H1 (cell line): ENCODE results near the gene CYREN. TPM values are rescaled to one million over a fixed set of nuclear protein-coding genes. Genes with fewer than 3 reads are reported as not detected.

Experiments
- CTCF ChIA-PET: fragments of 300-600 bp; sonication (Branson Sonifier 250); formaldehyde crosslinking; loops from one replicate; lab custom pipeline; 2021; ENCODE audit not compliant: partially characterized antibody; lab: Charles Lee
- POLR2A ChIA-PET: fragments of 300-600 bp; sonication (Branson Sonifier 250); formaldehyde crosslinking; loops from one replicate; lab custom pipeline; 2021; ENCODE audit warnings: inconsistent platforms; ENCODE audit not compliant: partially characterized antibody; lab: Charles Lee
- DNase-seq, 2 experiments: peaks; one replicate each; pipeline versions ENCODE4 v3.0.0 to v3.0.0-alpha.2; 2010 to 2022; ENCODE audit warnings: low spot score in 2 of 2, low read depth in 1 of 2, mixed read lengths in 1 of 2
- FAIRE-seq: peaks from 2 replicates; lab custom pipeline; 2011; peaks lifted over from hg19 to GRCh38; lab: Jason Lieb, UNC
- H2AFZ ChIP-seq: 2 replicates; pipeline ENCODE4 v1.8.1; 2012; ENCODE audit warnings: low read length, inconsistent platforms
- H2AK5ac ChIP-seq: 2 replicates; pipeline ENCODE4 v1.6.1; 2013; ENCODE audit warnings: low read depth, low read length
- H2BK120ac ChIP-seq: replicated peaks from 2 replicates; pipeline ENCODE3; 2013; ENCODE audit warnings: low read depth, low read length, inconsistent platforms
- H2BK12ac ChIP-seq: 2 replicates; pipeline ENCODE4 v1.6.1; 2013; ENCODE audit warnings: low read depth, low read length
- H2BK15ac ChIP-seq: 2 replicates; pipeline ENCODE4 v1.6.1; 2013; ENCODE audit warnings: low read length
- H2BK20ac ChIP-seq: 2 replicates; pipeline ENCODE4 v1.6.1; 2013; ENCODE audit warnings: low read length
- H2BK5ac ChIP-seq: 2 replicates; pipeline ENCODE4 v1.6.1; 2013; ENCODE audit warnings: low read depth, low read length
- H3K14ac ChIP-seq: 2 replicates; pipeline ENCODE4 v1.6.1; 2013; ENCODE audit warnings: inconsistent platforms; ENCODE audit not compliant: insufficient read length
- H3K18ac ChIP-seq: 2 replicates; pipeline ENCODE4 v1.6.1; 2013; ENCODE audit warnings: low read length; ENCODE audit errors: extremely low read depth
- H3K23ac ChIP-seq: 2 replicates; pipeline ENCODE4 v1.6.1; 2013; ENCODE audit warnings: inconsistent platforms; ENCODE audit not compliant: insufficient read length
- H3K23me2 ChIP-seq: 2 replicates; pipeline ENCODE4 v1.6.1; 2013; ENCODE audit warnings: low read depth, low read length
- H3K27ac ChIP-seq: 2 replicates; pipeline ENCODE4 v1.6.1; 2011; ENCODE audit warnings: low read depth, low read length, inconsistent platforms
- H3K27me3 ChIP-seq, 4 experiments: replicated peaks in 1 of 4; 1 replicate in 1 of 4; 2 replicates in 3 of 4; pipeline versions ENCODE4 v1.6.1 to v1.8.1; 2011 to 2013; ENCODE audit warnings: low read length in 3 of 4, mild to moderate bottlenecking in 3 of 4, inconsistent platforms in 2 of 4, mixed read lengths in 2 of 4, moderate library complexity in 1 of 4; ENCODE audit not compliant: control insufficient read depth in 3 of 4, insufficient read depth in 3 of 4; ENCODE audit errors: extremely low read depth in 1 of 4
- H3K36me3 ChIP-seq, 4 experiments: 2 replicates each; pipeline versions ENCODE4 v1.6.1 to v1.8.1; 2011 to 2013; ENCODE audit warnings: mild to moderate bottlenecking in 4 of 4, low read length in 3 of 4, moderate library complexity in 2 of 4, control low read depth in 1 of 4, inconsistent platforms in 1 of 4; ENCODE audit not compliant: insufficient read depth in 4 of 4, control insufficient read depth in 2 of 4
- H3K4ac ChIP-seq: replicated peaks from 2 replicates; pipeline ENCODE3; 2013; ENCODE audit warnings: low read length, low read depth, mixed read lengths, inconsistent platforms; ENCODE audit not compliant: insufficient read length
- H3K4me1 ChIP-seq, 4 experiments: replicated peaks in 1 of 4; 1 replicate in 1 of 4; 2 replicates in 3 of 4; pipeline versions ENCODE4 v1.6.1 to v1.8.1; 2011 to 2013; ENCODE audit warnings: low read length in 3 of 4, inconsistent platforms in 2 of 4, mixed read lengths in 1 of 4; ENCODE audit not compliant: insufficient read depth in 4 of 4, control insufficient read depth in 3 of 4
- H3K4me2 ChIP-seq, 2 experiments: 2 replicates each; pipeline versions ENCODE4 v1.6.1 to v1.8.1; 2011 to 2013; ENCODE audit warnings: low read depth in 2 of 2, low read length in 2 of 2, control low read depth in 1 of 2, inconsistent platforms in 1 of 2, mild to moderate bottlenecking in 1 of 2; ENCODE audit not compliant: insufficient read depth in 1 of 2
- H3K4me3 ChIP-seq, 4 experiments: fragments of 200-600, 300-600 bp in 1 of 4; sonication (generic), shearing (Covaris generic), sonication (Bioruptor Twin) in 1 of 4; 2 replicates each; pipeline versions ENCODE4 v1.5.1 to v1.8.1; 2011 to 2016; ENCODE audit warnings: low read length in 4 of 4, low read depth in 3 of 4, control low read depth in 2 of 4, inconsistent platforms in 2 of 4, mild to moderate bottlenecking in 2 of 4, mixed read lengths in 1 of 4, moderate library complexity in 1 of 4; ENCODE audit not compliant: insufficient read depth in 2 of 4; ENCODE audit errors: extremely low read depth in 1 of 4
- H3K56ac ChIP-seq: replicated peaks from 2 replicates; pipeline ENCODE3; 2013; ENCODE audit warnings: low read depth, mild to moderate bottlenecking, mixed read lengths, low read length, inconsistent platforms; ENCODE audit not compliant: insufficient read length
- H3K79me1 ChIP-seq: 2 replicates; pipeline ENCODE4 v1.6.1; 2013; ENCODE audit warnings: low read depth, low read length, control low read depth
- H3K79me2 ChIP-seq, 2 experiments: 2 replicates each; pipeline versions ENCODE4 v1.6.1 to v1.8.1; 2012 to 2013; ENCODE audit warnings: low read length in 2 of 2, mild to moderate bottlenecking in 2 of 2, inconsistent platforms in 1 of 2; ENCODE audit not compliant: insufficient read depth in 2 of 2, control insufficient read depth in 1 of 2
- H3K9ac ChIP-seq, 4 experiments: replicated peaks in 1 of 4; 1 replicate in 1 of 4; 2 replicates in 3 of 4; pipeline versions ENCODE4 v1.6.1 to v1.8.1; 2011 to 2013; ENCODE audit warnings: low read depth in 3 of 4, low read length in 3 of 4, control low read depth in 2 of 4, mild to moderate bottlenecking in 2 of 4, moderate library complexity in 2 of 4, inconsistent platforms in 1 of 4; ENCODE audit errors: extremely low read depth in 1 of 4
- H3K9me3 ChIP-seq, 2 experiments: 2 replicates each; pipeline versions ENCODE4 v1.6.1 to v1.8.1; 2012 to 2013; ENCODE audit warnings: mild to moderate bottlenecking in 2 of 2, moderate library complexity in 2 of 2, control low read depth in 1 of 2, inconsistent platforms in 1 of 2, low read depth in 1 of 2, low read length in 1 of 2, mixed read lengths in 1 of 2; ENCODE audit not compliant: insufficient read depth in 2 of 2
- H4K20me1 ChIP-seq, 2 experiments: replicated peaks in 1 of 2; 2 replicates each; pipeline versions ENCODE3 to v1.8.1; 2011 to 2013; ENCODE audit warnings: inconsistent platforms in 2 of 2, low read length in 2 of 2, mild to moderate bottlenecking in 1 of 2; ENCODE audit not compliant: insufficient read depth in 2 of 2, control insufficient read depth in 1 of 2
- H4K5ac ChIP-seq: 2 replicates; pipeline ENCODE4 v1.6.1; 2013; ENCODE audit warnings: low read length, low read depth, mixed read lengths, inconsistent platforms; ENCODE audit not compliant: insufficient read length
- H4K8ac ChIP-seq: 2 replicates; pipeline ENCODE4 v1.8.0; 2013; ENCODE audit warnings: mild to moderate bottlenecking, moderate library complexity, low read length, inconsistent platforms; ENCODE audit not compliant: insufficient read depth; ENCODE audit errors: extremely low read depth
- H4K91ac ChIP-seq: replicated peaks from 2 replicates; pipeline ENCODE3; 2013; ENCODE audit warnings: low read length, mixed read lengths, inconsistent platforms; ENCODE audit not compliant: insufficient read length
- CBX8 ChIP-seq: fragments of 300-800, 300-1000 bp; sonication (generic); IDR thresholded peaks from 2 replicates; pipeline ENCODE4 v1.7.1; 2016; ENCODE audit warnings: low read depth, low read length, borderline replicate concordance
- JUN ChIP-seq: IDR thresholded peaks from 2 replicates; pipeline ENCODE4 v1.6.1; 2011; ENCODE audit warnings: low read depth, mild to moderate bottlenecking, improper control_type of control experiment, low read length
- POLR2A ChIP-seq, 2 experiments: IDR thresholded peaks; 1 replicate in 1 of 2; 2 replicates in 1 of 2; pipeline ENCODE4 v1.6.1; 2011; ENCODE audit warnings: low read depth in 2 of 2, low read length in 2 of 2, mild to moderate bottlenecking in 2 of 2; ENCODE audit errors: control extremely low read depth in 1 of 2
- RXRA ChIP-seq: IDR thresholded peaks from 2 replicates; pipeline ENCODE4 v1.6.1; 2011; ENCODE audit warnings: low read depth, mild to moderate bottlenecking, low read length, moderate library complexity; ENCODE audit not compliant: insufficient read depth
- SAP30 ChIP-seq: fragments of 300-600 bp; sonication (generic); IDR thresholded peaks from 2 replicates; pipeline ENCODE4 v1.7.1; 2012; ENCODE audit warnings: low read length, moderate library complexity, mild to moderate bottlenecking, inconsistent platforms; ENCODE audit not compliant: insufficient read depth, insufficient replicate concordance
- TCF12 ChIP-seq: IDR thresholded peaks from 2 replicates; pipeline ENCODE4 v1.6.1; 2011; ENCODE audit warnings: low read depth, mild to moderate bottlenecking, low read length
- ZNF274 ChIP-seq: IDR thresholded peaks from 2 replicates; pipeline ENCODE4 v1.7.0; 2012; ENCODE audit warnings: low read length, borderline replicate concordance; ENCODE audit errors: extremely low read depth
- WGBS, 2 experiments: shearing (Covaris generic) in 1 of 2; methylation state at CpG; one replicate each; pipeline versions ENCODE4 v1.1.6 to v1.1.7; 2013 to 2015; ENCODE audit warnings: low lambda C conversion rate in 2 of 2, mixed read lengths in 2 of 2, inconsistent platforms in 1 of 2, low coverage in 1 of 2, missing lambda C conversion rate in 1 of 2; ENCODE audit not compliant: insufficient replicate concordance in 2 of 2, insufficient coverage in 1 of 2, insufficient read length in 1 of 2; ENCODE audit errors: extremely low coverage in 1 of 2, missing lambda C conversion rate in 1 of 2; 5-methylcytosine and 5-hydroxymethylcytosine counted together
- polyA plus RNA-seq, 7 experiments: library from polyadenylated mRNA; depleted of rRNA in 3 of 7; stranded (reverse) in 5 of 7; unstranded in 2 of 7; fragments of >200 nt in 5 of 7; fragments of 200-250 nt in 2 of 7; gene quantifications; 1 replicate in 5 of 7; 2 replicates in 1 of 7; 4 replicates in 1 of 7; pipeline versions ENCODE4 v1.2.1 to v1.2.3, GENCODE V29; 2011 to 2013; ENCODE audit warnings: missing spikeins in 2 of 7, mixed read lengths in 2 of 7
- total RNA-seq: library from RNA; stranded (reverse); fragmentation: NEBNext Ultra II Directional; extraction: Animal tissue kit (Norgen Biotek cat#: 25700); gene quantifications from 2 replicates; pipeline ENCODE4 v1.2.1, GENCODE V29; 2021
- TF ChIP-seq, protein P1 (sequence below): IDR thresholded peaks from 2 replicates; pipeline ENCODE4 v1.6.1; 2011; ENCODE audit warnings: low read length, improper control_type of control experiment

The CYREN gene
- total and polyA plus RNA-seq, 2 of the 8 experiments (the other 6 are each of a cell fraction or from before 2014, with no cell fraction given) = 25.1 to 46.2 TPM

DNA sequence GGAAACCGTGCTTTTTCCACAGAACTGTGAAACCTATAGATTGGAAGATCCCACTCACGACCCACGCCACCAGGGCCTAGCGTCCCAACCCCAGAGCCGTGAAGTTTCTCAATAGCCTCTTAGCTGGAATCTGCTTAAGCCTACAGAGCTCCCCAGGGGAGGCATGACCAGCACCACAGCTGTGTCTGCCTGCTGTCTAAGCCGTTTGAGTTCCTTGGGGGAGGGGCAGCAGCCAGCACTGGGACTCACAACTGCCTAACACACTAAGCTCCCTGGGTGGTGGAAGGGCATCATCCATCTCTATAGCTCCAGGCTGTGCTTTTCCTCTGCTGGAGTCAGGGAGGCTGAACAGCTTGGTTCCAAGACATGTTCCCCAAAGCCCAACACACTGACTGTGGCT, 48.6 kb downstream of the CYREN start:
- Histone ChIP-seq H3K14ac (no peak overlapping the region), H3K18ac (no peak overlapping the region), H3K23me2 (no peaks in the 10 kb centered on the region), H3K27me3 (no peaks in the 10 kb centered on the region), H4K91ac (no peak overlapping the region), H2AK5ac (no peak overlapping the region), H4K20me1 (no peaks in the 10 kb centered on the region), H2BK20ac (no peak overlapping the region), H3K9me3 (no peaks in the 10 kb centered on the region), H4K8ac (no peak overlapping the region; the same call in 1 of the 2 replicates), H3K56ac (no peak overlapping the region), H4K5ac (no peak overlapping the region), H3K79me2 (no peaks in the 10 kb centered on the region), H3K4me1 (no peaks in the 10 kb centered on the region), H2BK5ac (no peak overlapping the region), H2BK12ac (no peak overlapping the region), H3K9ac (no peak overlapping the region), H3K79me1 (no peaks in the 10 kb centered on the region), H2BK15ac (no peak overlapping the region), H2BK120ac (no peak overlapping the region), H2AFZ (no peak overlapping the region), H3K4me2 (no peak overlapping the region), H3K23ac (no peak overlapping the region), H3K4ac (no peak overlapping the region), H3K27ac (no peak overlapping the region), H3K4me3 (no peak overlapping the region), H3K36me3 (no peaks in the 10 kb centered on the region)
- DNase-seq = no peak
- TF ChIP-seq RXRA (no peak), ZNF274 (no peak), JUN (no peak), SAP30 (no peak), POLR2A (IDR thresholded peaks at IDR 0.05; ENCODE audit: control extremely low read depth in 1 of 2, low read depth in 2 of 2, low read length in 2 of 2) (no peak), CBX8 (no peak), TCF12 (no peak)
- TF ChIP-seq, protein P1, sequence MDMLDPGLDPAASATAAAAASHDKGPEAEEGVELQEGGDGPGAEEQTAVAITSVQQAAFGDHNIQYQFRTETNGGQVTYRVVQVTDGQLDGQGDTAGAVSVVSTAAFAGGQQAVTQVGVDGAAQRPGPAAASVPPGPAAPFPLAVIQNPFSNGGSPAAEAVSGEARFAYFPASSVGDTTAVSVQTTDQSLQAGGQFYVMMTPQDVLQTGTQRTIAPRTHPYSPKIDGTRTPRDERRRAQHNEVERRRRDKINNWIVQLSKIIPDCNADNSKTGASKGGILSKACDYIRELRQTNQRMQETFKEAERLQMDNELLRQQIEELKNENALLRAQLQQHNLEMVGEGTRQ = no peak
- 80% methylated on average over 6 of the region's 6 CpGs; no CpG with 5 or more reads in 1 of the 2 experiments for WGBS, 2 experiments
- CTCF ChIA-PET = no interaction called here
- no peak for FAIRE-seq
- POLR2A ChIA-PET = no interaction called here
